Measurements from ENCODE around the gene FBXO33.

The FBXO33 gene

GRCh38 chr14:39432619-39433451, 602 bp upstream of the FBXO33 start:
- H3K4me3 ChIP-seq (ENCODE audit: low read length): peak overlapping the region; percentile 60
- DNase-seq (ENCODE audit: low read depth, low spot score): no peak

- no peak for DNase-seq (ENCODE audit: low read depth, low spot score)
- H3K4me3 ChIP-seq (ENCODE audit: low read length): peak overlapping the region; percentile 86
Observed at GRCh38 chr14:39431416-39432178, 636 bp downstream of the FBXO33 start.

GRCh38 chr14:39430762-39431415, 1.3 kb downstream of the FBXO33 start:
- DNase-seq (ENCODE audit: low read depth, low spot score): no peak
- peak overlapping the region; percentile 86 for H3K4me3 ChIP-seq (ENCODE audit: low read length)

DNA sequence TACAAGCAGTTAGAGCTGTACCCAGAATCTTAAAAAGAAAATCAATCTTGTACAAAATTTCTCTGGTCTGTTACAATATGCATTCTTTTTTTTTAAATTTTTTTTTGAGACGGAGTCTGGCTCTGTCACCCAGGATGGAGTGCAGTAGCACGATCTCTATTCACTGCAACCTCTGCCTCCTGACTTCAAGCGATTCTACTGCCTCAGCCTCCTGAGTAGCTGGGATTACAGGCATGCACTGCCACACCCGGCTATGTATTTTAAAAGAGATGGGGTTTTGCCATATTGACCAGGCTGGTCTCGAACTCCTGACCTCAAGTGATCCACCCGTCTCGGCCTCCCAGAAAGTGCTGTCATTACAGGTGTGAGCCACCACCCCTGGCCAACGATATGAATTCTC, 4.1 kb downstream of the FBXO33 start:
- DNase-seq (ENCODE audit: low read depth, low spot score): no peak
- no peak overlapping the region for H3K4me3 ChIP-seq (ENCODE audit: low read length)

- H3K4me3 ChIP-seq (ENCODE audit: low read length): no peak overlapping the region
- DNase-seq (ENCODE audit: low read depth, low spot score): peak; percentile 50
Observed at GRCh38 chr14:39426605-39427004, 5.6 kb downstream of the FBXO33 start.

- no peak for DNase-seq (ENCODE audit: low read depth, low spot score)
- H3K4me3 ChIP-seq (ENCODE audit: low read length): no peak overlapping the region
Observed at GRCh38 chr14:39425947-39426346, 6.3 kb downstream of the FBXO33 start.

- H3K4me3 ChIP-seq (ENCODE audit: low read length): no peak overlapping the region
Observed at GRCh38 chr14:39423793-39424192, 8.4 kb downstream of the FBXO33 start.

DNA sequence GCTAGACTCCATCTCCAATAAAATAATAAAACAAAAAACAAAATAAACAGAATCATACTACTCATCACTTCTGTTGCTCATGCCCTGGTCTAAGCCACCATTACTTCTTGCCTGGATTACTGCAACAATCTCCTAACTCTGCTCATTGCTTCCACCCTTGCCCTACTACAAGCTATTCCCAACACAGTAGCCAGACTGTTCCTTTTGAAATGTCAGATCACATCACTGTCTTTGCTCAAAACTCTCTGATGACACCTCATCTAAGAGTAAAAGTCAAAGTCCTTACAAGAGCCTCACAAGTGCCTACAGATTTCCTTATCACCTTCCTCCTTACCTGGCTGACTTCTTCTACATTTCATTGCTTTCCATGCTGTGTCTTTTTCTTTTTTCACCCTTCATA, 10.0 kb downstream of the FBXO33 start:
- no peak for DNase-seq (ENCODE audit: low read depth, low spot score)

More at GRCh38 chr14:39423793-39424192, 8.4 kb downstream of the FBXO33 start:
- no peak for DNase-seq (ENCODE audit: low read depth, low spot score)

GRCh38 chr14:39419272-39419671, 13.0 kb downstream of the FBXO33 start:
- H3K4me3 ChIP-seq (ENCODE audit: low read length): no peak overlapping the region
- DNase-seq (ENCODE audit: low read depth, low spot score): no peak

More for the DNA sequence above, 10.0 kb downstream of the FBXO33 start:
- H3K4me3 ChIP-seq (ENCODE audit: low read length): no peak overlapping the region

GRCh38 chr14:39417014-39417413, 15.2 kb downstream of the FBXO33 start:
- no peak overlapping the region for H3K4me3 ChIP-seq (ENCODE audit: low read length)
- DNase-seq (ENCODE audit: low read depth, low spot score): no peak

DNA sequence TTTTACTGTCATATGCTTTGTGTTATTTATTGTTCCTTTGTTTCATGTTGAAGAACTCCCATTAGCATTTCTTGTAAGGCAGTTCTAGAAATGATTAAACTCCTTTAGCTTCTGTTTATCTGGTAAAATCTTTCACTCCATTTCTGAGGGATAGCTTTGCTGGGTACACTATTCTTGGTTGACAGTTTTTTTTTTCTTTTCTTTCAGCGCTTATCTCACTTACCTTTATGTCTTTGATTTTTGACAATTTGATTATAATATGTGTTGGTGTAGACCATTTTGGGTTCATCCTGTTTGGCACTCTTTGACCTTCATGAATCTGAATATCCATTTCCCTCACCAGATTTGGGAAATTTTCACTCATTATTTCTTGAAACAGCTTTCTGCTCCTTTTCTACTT, 16.2 kb downstream of the FBXO33 start:
- H3K4me3 ChIP-seq (ENCODE audit: low read length): no peak overlapping the region
- DNase-seq (ENCODE audit: low read depth, low spot score): no peak

DNA sequence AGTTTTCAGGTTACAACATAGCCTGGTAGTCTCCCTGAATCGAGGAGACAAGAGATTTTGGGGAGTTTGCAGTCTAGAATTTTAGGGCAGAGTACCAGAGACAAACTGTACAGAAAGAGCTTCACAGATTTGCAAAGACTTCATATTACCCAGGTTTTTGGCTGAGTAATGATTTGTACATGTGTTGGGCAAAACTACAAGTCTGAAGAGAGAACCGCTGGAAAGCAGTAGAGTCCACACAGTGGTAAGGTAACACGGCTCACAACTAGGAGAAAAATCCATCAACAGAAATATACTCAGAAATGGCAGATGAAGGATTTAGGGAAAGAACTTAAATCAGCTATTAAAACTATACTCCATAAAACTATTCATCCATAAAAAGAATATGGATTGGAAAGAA, 25.7 kb downstream of the FBXO33 start:
- H3K4me3 ChIP-seq (ENCODE audit: low read length): no peak overlapping the region
- no peak for DNase-seq (ENCODE audit: low read depth, low spot score)

- no peak overlapping the region for H3K4me3 ChIP-seq (ENCODE audit: low read length)
- DNase-seq (ENCODE audit: low read depth, low spot score): no peak
Observed at GRCh38 chr14:39398382-39398781, 33.9 kb downstream of the FBXO33 start.

GRCh38 chr14:39396448-39396847, 35.8 kb downstream of the FBXO33 start:
- no peak for DNase-seq (ENCODE audit: low read depth, low spot score)
- no peak overlapping the region for H3K4me3 ChIP-seq (ENCODE audit: low read length)

DNA sequence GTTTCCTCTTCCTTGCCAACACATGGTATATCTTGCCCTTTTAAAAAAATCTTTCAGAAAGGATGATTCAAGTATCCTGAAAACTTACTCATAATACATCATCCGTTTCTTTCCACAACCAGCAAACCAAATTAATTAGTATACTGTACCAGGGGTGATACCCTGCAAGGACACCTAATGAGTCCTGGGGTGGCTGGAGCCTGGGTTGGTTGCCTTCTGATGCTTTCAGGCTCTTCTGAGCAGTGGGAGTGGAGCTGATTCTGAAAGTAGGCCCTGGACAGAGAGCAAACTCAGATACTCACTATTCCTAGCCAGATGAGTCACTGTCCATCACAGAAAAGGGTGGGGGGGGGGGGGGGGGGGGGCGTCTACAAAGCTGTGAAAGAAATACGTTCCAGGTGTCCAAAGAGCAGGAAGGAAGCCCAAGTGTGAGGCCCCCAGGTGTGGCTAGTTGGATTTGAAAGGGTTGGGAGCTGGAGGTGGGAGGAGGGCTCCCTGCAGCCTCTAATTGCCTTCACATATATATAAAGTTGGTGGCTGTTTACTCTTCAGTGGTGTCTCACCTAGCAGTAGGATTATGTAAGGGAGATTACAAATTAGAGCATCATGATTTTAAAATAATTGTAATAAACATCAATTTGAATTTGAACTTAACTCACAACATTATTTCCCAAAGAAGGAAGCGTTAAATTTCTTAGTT, 36.5 kb downstream of the FBXO33 start:
- DNase-seq (ENCODE audit: low read depth, low spot score): no peak
- no peak overlapping the region for H3K4me3 ChIP-seq (ENCODE audit: low read length)

DNA sequence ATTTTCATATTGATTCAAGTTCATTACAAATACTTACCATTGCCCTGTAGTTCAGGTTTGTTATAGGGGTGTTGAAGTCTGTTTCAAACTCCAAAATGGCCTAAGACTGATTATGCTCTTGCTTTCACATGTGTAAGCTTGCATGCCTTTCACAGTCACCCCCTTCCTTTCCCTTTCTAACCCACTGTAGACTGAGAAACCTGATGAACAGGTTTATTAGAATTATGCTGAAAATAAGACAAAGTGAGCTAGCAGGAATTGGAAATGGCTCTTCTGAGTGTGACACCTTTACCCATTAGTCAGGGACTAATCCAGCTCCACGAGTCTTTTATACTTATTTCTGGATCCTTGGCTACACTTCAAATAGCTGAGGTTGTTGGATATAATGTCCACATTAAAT, 38.9 kb downstream of the FBXO33 start:
- H3K4me3 ChIP-seq (ENCODE audit: low read length): no peak overlapping the region
- no peak for DNase-seq (ENCODE audit: low read depth, low spot score)

DNA sequence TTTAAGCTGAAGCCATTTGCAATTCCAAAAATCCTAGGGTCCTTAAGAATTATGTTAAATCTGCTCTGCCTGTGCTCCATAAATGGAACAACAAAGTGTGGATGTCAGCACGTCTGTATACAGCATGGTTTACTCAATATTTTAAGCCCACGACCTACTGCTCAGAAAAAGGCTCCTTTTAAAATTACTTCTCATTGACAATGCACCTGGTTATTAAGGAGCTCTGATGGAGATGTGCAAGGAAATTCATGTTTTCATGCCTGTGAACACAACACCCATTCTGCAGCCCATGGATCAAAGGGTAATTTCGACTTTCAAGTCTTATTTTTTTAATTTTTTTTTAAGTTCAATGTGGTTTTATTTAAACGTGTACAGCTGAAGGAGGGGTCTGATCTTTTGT, 48.1 kb downstream of the FBXO33 start:
- no peak overlapping the region for H3K4me3 ChIP-seq (ENCODE audit: low read length)
- DNase-seq (ENCODE audit: low read depth, low spot score): no peak

DNA sequence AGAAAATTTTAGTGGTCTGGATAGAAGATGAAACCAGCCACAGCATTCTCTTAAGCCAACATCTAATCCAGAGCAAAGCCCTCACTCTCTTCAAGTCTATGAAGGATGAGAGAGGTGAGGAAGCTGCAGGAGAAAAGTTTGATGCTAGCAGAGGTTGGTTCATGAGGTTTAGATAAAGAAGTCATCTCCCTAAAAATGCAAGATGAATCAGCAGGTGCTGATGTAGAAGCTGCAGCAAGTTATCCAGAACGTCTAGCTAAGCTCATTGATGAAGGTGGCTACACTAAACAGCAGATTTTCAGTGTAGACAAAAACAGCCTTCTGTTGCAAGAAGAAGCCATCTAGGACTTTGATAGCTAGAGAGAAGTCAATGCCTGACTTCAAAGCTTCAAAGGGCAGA, 48.5 kb downstream of the FBXO33 start:
- DNase-seq (ENCODE audit: low read depth, low spot score): peak; percentile 41
- no peak overlapping the region for H3K4me3 ChIP-seq (ENCODE audit: low read length)

- no peak overlapping the region for H3K4me3 ChIP-seq (ENCODE audit: low read length)
- peak; percentile 85 for DNase-seq (ENCODE audit: low read depth, low spot score)
Observed at GRCh38 chr14:39383026-39383660, 49.1 kb downstream of the FBXO33 start.

Data from Jurkat, Clone E6-1 (cell line).